ENCODE measurements around the gene OTUB2. TPM values are rescaled to one million over a fixed set of nuclear protein-coding genes. Genes with fewer than 3 reads are reported as not detected.

The OTUB2 gene
- polyA plus RNA-seq, 1 donor (not counting 4 experiments of a cell fraction or from before 2014, with no cell fraction given), result 2.6 TPM

DNA sequence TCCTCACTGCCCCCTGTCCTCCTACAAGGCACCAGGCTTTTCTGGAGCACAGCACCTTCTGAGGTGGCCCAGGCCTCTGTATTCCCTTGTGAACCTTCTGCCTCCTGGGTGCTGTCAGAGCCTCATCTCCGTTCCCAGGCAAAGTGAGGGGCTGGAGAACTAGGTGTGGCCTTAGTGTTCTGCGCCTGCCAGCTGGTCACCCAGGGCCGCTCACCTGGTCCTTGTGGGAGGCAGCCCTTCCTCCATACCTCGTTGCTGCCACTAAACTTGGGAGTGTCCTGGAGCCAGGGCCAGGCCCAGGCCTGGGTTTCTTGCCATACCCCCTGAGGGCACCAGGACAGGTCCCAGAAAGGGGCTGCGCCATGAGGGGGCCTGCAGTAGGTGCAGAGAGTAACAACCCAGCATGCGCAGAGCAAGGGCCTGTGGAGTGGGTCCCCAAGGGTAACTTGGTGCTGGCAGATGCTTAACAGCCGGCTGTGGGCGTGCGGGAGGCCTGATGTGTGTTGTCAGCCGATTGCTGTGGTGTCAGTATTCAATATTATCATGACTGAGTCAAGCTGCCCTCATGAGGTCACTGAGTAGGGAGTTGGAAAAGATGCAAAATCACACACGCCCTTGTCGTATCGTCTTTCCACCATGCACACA is 17.1 kb downstream of the OTUB2 start:
- H3K36me3 ChIP-seq (ENCODE audit: control insufficient read depth in 2 of 2, extremely low read depth in 1 of 2, insufficient read depth in 2 of 2, low read length in 2 of 2), result peaks cover 15 to 18% of the 10 kb centered on the region in 2 experiments
- dilution Hi-C loops (cut with MboI; ENCODE audit: extremely low pct_ligation_motif_present, low sequenced_read_pairs), result no loop called here
- no peak overlapping the region for H3K4me2 ChIP-seq (ENCODE audit: control insufficient read depth, extremely low read depth, insufficient read depth, low read depth, low read length)
- no peak for TF ChIP-seq EZH2 (IDR thresholded peaks at IDR 0.05; ENCODE audit: low read length)
- TF ChIP-seq, protein P1, sequence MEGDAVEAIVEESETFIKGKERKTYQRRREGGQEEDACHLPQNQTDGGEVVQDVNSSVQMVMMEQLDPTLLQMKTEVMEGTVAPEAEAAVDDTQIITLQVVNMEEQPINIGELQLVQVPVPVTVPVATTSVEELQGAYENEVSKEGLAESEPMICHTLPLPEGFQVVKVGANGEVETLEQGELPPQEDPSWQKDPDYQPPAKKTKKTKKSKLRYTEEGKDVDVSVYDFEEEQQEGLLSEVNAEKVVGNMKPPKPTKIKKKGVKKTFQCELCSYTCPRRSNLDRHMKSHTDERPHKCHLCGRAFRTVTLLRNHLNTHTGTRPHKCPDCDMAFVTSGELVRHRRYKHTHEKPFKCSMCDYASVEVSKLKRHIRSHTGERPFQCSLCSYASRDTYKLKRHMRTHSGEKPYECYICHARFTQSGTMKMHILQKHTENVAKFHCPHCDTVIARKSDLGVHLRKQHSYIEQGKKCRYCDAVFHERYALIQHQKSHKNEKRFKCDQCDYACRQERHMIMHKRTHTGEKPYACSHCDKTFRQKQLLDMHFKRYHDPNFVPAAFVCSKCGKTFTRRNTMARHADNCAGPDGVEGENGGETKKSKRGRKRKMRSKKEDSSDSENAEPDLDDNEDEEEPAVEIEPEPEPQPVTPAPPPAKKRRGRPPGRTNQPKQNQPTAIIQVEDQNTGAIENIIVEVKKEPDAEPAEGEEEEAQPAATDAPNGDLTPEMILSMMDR (optimal IDR thresholded peaks at IDR 0.05 in 1 of 3, IDR thresholded peaks at IDR 0.05 in 1 of 3, conservative IDR thresholded peaks at IDR 0.05 in 1 of 3; ENCODE audit: extremely low read depth in 1 of 3, insufficient read depth in 2 of 3, low read length in 3 of 3), result no peak
- no peak overlapping the region for H2AFZ ChIP-seq (ENCODE audit: control insufficient read depth, low read length)
- no peak for DNase-seq (ENCODE audit: low read depth, low spot score)
- no peak overlapping the region for H3K9ac ChIP-seq (ENCODE audit: control insufficient read depth, extremely low read depth, insufficient read depth, low read length)
- no peaks in the 10 kb centered on the region for H3K9me3 ChIP-seq (ENCODE audit: control insufficient read depth, low read depth, low read length)
- H3K4me3 ChIP-seq (ENCODE audit: control insufficient read depth in 2 of 3, extremely low read depth in 1 of 3, insufficient read depth in 2 of 3, low read depth in 1 of 3, low read length in 3 of 3), result no peak overlapping the region
- H3K4me1 ChIP-seq (ENCODE audit: control insufficient read depth, extremely low read depth, insufficient read depth, low read length), result no peaks in the 10 kb centered on the region
- H3K27ac ChIP-seq (ENCODE audit: control insufficient read depth, insufficient read depth, low read length), result no peak overlapping the region
- no peak for FAIRE-seq
- no peaks in the 10 kb centered on the region for H4K20me1 ChIP-seq (ENCODE audit: control insufficient read depth, extremely low read depth, insufficient read depth, low read length)
- no peaks in the 10 kb centered on the region for H3K27me3 ChIP-seq (ENCODE audit: control insufficient read depth, extremely low read depth, insufficient read depth, low read length)
- no peaks in the 10 kb centered on the region for H3K9me1 ChIP-seq (ENCODE audit: control insufficient read depth, extremely low read depth, insufficient read depth, low read length)
- H3K79me2 ChIP-seq (ENCODE audit: control insufficient read depth, insufficient read depth, low read length), result no peaks in the 10 kb centered on the region

DNA sequence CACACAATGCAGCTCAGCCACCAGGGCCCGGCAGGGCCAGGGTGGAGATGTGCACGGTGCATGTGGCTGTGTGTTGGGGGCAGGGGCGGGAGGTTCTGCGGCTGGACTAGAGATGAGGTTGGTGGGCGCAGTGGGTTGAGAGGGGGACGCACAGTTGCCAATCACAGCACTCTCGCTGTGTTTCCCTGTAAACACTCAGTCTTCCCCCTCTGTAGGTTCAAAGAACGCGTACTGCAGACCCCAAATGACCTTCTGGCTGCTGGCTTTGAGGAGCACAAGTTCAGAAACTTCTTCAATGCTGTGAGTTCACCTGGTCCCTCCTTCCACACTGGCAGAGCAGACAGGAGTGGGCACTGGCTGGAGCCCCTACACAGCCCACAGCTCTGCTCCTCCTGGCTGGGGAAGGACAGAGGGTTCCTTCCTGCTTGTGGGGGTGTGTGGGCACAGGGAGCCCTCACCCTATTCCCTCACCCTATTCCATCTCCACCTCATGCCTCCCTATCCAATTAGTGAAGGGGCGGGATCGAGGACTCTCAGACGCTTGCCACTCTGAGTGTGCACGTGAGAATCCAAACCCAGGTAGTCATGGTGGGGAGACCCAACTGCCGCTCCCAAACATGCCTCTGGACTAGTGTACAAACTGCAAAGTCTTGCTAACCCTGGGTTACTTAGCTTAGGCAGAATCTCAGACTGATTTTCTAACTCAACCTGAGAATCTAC is 17.8 kb downstream of the OTUB2 start:
- no peaks in the 10 kb centered on the region for H4K20me1 ChIP-seq (ENCODE audit: control insufficient read depth, extremely low read depth, insufficient read depth, low read length)
- H3K79me2 ChIP-seq (ENCODE audit: control insufficient read depth, insufficient read depth, low read length), result no peaks in the 10 kb centered on the region
- H3K9me3 ChIP-seq (ENCODE audit: control insufficient read depth, low read depth, low read length), result no peaks in the 10 kb centered on the region
- no peak overlapping the region for H3K4me2 ChIP-seq (ENCODE audit: control insufficient read depth, extremely low read depth, insufficient read depth, low read depth, low read length)
- no peaks in the 10 kb centered on the region for H3K27me3 ChIP-seq (ENCODE audit: control insufficient read depth, extremely low read depth, insufficient read depth, low read length)
- H3K36me3 ChIP-seq (ENCODE audit: control insufficient read depth in 2 of 2, extremely low read depth in 1 of 2, insufficient read depth in 2 of 2, low read length in 2 of 2), result peaks cover 20 to 21% of the 10 kb centered on the region in 2 experiments
- H3K9me1 ChIP-seq (ENCODE audit: control insufficient read depth, extremely low read depth, insufficient read depth, low read length), result no peaks in the 10 kb centered on the region
- DNase-seq (ENCODE audit: low read depth, low spot score) (no peak), FAIRE-seq (no peak)
- dilution Hi-C loops (cut with MboI; ENCODE audit: extremely low pct_ligation_motif_present, low sequenced_read_pairs), result no loop called here
- TF ChIP-seq, protein P1 (optimal IDR thresholded peaks at IDR 0.05 in 1 of 3, IDR thresholded peaks at IDR 0.05 in 1 of 3, conservative IDR thresholded peaks at IDR 0.05 in 1 of 3; ENCODE audit: extremely low read depth in 1 of 3, insufficient read depth in 2 of 3, low read length in 3 of 3), result no peak
- TF ChIP-seq EZH2 (IDR thresholded peaks at IDR 0.05; ENCODE audit: low read length), result no peak
- no peak overlapping the region for H3K9ac ChIP-seq (ENCODE audit: control insufficient read depth, extremely low read depth, insufficient read depth, low read length)
- no peaks in the 10 kb centered on the region for H3K4me1 ChIP-seq (ENCODE audit: control insufficient read depth, extremely low read depth, insufficient read depth, low read length)
- H3K4me3 ChIP-seq (ENCODE audit: control insufficient read depth in 2 of 3, extremely low read depth in 1 of 3, insufficient read depth in 2 of 3, low read depth in 1 of 3, low read length in 3 of 3), result no peak overlapping the region
- no peak overlapping the region for H3K27ac ChIP-seq (ENCODE audit: control insufficient read depth, insufficient read depth, low read length)
- no peak overlapping the region for H2AFZ ChIP-seq (ENCODE audit: control insufficient read depth, low read length)
